ENCODE measurements around the gene FAM234B. TPM values are rescaled to one million over a fixed set of nuclear protein-coding genes. Genes with fewer than 3 reads are reported as not detected.
"Not testable (repeated sequence)": the region's sequence is repeated elsewhere in the genome, so short reads cannot be mapped to it uniquely, and the experiment has no call there.

FAM234B gene
- total RNA-seq, 1 experiment from 2014 or later = 25.9 TPM

DNA sequence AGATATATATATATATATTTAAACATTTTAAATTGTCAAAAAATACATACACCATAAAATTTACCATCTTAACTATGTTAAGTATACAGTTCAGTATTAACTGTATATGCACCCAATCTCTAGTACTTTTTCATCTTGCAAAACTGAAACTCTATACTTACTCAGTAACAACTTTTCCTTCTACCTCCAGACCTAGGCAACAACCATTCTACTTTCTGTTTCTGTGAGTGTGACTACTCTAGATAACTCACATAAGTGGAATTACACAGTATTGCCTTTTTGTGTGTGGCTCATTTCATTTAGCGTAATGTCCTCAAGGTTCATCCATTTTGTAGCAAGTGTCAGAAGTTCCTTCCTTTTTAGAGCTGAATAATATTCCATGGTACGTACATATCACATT, 8.2 kb downstream of the FAM234B start:
- TF ChIP-seq, protein P1, sequence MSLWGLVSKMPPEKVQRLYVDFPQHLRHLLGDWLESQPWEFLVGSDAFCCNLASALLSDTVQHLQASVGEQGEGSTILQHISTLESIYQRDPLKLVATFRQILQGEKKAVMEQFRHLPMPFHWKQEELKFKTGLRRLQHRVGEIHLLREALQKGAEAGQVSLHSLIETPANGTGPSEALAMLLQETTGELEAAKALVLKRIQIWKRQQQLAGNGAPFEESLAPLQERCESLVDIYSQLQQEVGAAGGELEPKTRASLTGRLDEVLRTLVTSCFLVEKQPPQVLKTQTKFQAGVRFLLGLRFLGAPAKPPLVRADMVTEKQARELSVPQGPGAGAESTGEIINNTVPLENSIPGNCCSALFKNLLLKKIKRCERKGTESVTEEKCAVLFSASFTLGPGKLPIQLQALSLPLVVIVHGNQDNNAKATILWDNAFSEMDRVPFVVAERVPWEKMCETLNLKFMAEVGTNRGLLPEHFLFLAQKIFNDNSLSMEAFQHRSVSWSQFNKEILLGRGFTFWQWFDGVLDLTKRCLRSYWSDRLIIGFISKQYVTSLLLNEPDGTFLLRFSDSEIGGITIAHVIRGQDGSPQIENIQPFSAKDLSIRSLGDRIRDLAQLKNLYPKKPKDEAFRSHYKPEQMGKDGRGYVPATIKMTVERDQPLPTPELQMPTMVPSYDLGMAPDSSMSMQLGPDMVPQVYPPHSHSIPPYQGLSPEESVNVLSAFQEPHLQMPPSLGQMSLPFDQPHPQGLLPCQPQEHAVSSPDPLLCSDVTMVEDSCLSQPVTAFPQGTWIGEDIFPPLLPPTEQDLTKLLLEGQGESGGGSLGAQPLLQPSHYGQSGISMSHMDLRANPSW (CRISPR knock-in tag; conservative IDR thresholded peaks at IDR 0.05; ENCODE audit: low read depth) = no peak
- TF ChIP-seq, protein P2, sequence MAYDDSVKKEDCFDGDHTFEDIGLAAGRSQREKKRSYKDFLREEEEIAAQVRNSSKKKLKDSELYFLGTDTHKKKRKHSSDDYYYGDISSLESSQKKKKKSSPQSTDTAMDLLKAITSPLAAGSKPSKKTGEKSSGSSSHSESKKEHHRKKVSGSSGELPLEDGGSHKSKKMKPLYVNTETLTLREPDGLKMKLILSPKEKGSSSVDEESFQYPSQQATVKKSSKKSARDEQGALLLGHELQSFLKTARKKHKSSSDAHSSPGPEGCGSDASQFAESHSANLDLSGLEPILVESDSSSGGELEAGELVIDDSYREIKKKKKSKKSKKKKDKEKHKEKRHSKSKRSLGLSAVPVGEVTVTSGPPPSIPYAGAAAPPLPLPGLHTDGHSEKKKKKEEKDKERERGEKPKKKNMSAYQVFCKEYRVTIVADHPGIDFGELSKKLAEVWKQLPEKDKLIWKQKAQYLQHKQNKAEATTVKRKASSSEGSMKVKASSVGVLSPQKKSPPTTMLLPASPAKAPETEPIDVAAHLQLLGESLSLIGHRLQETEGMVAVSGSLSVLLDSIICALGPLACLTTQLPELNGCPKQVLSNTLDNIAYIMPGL (CRISPR knock-in tag; IDR thresholded peaks at IDR 0.05) = no peak
- TF ChIP-seq, protein P3, sequence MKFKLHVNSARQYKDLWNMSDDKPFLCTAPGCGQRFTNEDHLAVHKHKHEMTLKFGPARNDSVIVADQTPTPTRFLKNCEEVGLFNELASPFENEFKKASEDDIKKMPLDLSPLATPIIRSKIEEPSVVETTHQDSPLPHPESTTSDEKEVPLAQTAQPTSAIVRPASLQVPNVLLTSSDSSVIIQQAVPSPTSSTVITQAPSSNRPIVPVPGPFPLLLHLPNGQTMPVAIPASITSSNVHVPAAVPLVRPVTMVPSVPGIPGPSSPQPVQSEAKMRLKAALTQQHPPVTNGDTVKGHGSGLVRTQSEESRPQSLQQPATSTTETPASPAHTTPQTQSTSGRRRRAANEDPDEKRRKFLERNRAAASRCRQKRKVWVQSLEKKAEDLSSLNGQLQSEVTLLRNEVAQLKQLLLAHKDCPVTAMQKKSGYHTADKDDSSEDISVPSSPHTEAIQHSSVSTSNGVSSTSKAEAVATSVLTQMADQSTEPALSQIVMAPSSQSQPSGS (CRISPR knock-in tag; IDR thresholded peaks at IDR 0.05; ENCODE audit: borderline replicate concordance, low read depth) = no peak
- TF ChIP-seq RELA (CRISPR knock-in tag; IDR thresholded peaks at IDR 0.05; ENCODE audit: borderline replicate concordance) = no peak
- TF ChIP-seq, protein P4, sequence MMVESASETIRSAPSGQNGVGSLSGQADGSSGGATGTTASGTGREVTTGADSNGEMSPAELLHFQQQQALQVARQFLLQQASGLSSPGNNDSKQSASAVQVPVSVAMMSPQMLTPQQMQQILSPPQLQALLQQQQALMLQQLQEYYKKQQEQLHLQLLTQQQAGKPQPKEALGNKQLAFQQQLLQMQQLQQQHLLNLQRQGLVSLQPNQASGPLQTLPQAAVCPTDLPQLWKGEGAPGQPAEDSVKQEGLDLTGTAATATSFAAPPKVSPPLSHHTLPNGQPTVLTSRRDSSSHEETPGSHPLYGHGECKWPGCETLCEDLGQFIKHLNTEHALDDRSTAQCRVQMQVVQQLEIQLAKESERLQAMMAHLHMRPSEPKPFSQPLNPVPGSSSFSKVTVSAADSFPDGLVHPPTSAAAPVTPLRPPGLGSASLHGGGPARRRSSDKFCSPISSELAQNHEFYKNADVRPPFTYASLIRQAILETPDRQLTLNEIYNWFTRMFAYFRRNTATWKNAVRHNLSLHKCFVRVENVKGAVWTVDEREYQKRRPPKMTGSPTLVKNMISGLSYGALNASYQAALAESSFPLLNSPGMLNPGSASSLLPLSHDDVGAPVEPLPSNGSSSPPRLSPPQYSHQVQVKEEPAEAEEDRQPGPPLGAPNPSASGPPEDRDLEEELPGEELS (CRISPR knock-in tag; IDR thresholded peaks at IDR 0.05) = no peak
- TF ChIP-seq, protein P5, sequence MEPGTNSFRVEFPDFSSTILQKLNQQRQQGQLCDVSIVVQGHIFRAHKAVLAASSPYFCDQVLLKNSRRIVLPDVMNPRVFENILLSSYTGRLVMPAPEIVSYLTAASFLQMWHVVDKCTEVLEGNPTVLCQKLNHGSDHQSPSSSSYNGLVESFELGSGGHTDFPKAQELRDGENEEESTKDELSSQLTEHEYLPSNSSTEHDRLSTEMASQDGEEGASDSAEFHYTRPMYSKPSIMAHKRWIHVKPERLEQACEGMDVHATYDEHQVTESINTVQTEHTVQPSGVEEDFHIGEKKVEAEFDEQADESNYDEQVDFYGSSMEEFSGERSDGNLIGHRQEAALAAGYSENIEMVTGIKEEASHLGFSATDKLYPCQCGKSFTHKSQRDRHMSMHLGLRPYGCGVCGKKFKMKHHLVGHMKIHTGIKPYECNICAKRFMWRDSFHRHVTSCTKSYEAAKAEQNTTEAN (CRISPR knock-in tag; IDR thresholded peaks at IDR 0.05) = no peak
- no peak for TF ChIP-seq TP53 (CRISPR knock-in tag; IDR thresholded peaks at IDR 0.05)
- TF ChIP-seq CBFB (CRISPR knock-in tag; IDR thresholded peaks at IDR 0.05; ENCODE audit: low read depth) = no peak
- TF ChIP-seq ZNF138 (CRISPR knock-in tag; conservative IDR thresholded peaks at IDR 0.05) = no peak
- TF ChIP-seq, protein P6, sequence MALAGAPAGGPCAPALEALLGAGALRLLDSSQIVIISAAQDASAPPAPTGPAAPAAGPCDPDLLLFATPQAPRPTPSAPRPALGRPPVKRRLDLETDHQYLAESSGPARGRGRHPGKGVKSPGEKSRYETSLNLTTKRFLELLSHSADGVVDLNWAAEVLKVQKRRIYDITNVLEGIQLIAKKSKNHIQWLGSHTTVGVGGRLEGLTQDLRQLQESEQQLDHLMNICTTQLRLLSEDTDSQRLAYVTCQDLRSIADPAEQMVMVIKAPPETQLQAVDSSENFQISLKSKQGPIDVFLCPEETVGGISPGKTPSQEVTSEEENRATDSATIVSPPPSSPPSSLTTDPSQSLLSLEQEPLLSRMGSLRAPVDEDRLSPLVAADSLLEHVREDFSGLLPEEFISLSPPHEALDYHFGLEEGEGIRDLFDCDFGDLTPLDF (CRISPR knock-in tag; IDR thresholded peaks at IDR 0.05) = no peak
- TF ChIP-seq, protein P7, sequence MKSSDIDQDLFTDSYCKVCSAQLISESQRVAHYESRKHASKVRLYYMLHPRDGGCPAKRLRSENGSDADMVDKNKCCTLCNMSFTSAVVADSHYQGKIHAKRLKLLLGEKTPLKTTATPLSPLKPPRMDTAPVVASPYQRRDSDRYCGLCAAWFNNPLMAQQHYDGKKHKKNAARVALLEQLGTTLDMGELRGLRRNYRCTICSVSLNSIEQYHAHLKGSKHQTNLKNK (CRISPR knock-in tag; IDR thresholded peaks at IDR 0.05) = no peak
- Mint-ChIP-seq H3K27ac (no peak overlapping the region), H3K9me3 (peaks cover 32% of the 10 kb centered on the region), H3K4me1 (peaks cover 27% of the 10 kb centered on the region), H3K4me3 (no peak overlapping the region), H3K27me3 (ENCODE audit: low read depth) (no peaks in the 10 kb centered on the region; the same call in 1 of the 2 replicates), H3K36me3 (peaks cover 46% of the 10 kb centered on the region)
- DNase-seq (ENCODE audit: low spot score) (no peak), ATAC-seq (no peak)
- CTCF ChIA-PET = interaction anchor here (1.2 kb wide), 1 partner anchor 27 kb away, joined by 5 read pairs; no protein-coding TSS in a partner anchor
- POLR2A ChIA-PET = no interaction called here

DNA sequence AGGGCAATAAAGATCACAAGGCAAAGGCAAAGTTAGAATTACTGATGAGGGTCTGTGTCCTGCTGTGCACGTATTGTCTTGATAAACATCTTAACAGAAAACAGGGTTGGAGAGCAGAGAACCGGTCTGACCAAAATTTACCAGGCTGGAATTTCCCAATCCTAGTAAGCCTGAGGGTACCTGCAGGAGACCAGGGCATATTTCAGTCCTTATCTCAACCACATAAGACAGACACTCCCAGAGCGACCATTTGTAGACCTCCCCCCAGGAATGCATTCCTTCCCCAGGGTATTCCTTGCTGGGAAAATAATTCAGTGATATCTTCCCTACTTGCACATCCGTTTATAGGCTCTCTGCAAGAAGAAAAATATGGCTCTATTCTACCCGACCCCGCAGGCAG, 9.4 kb downstream of the FAM234B start:
- POLR2A ChIA-PET; H3K27ac Mint-ChIP-seq; CTCF ChIA-PET; ATAC-seq; H3K4me3 Mint-ChIP-seq; H3K27me3 Mint-ChIP-seq (ENCODE audit: low read depth): not testable (repeated sequence)
- peaks cover 54% of the 10 kb centered on the region for H3K36me3 Mint-ChIP-seq
- TF ChIP-seq TEAD1 (CRISPR knock-in tag; IDR thresholded peaks at IDR 0.05) = peak; percentile 43; the same call in 1 of the 2 replicates
- TF ChIP-seq, protein P8, sequence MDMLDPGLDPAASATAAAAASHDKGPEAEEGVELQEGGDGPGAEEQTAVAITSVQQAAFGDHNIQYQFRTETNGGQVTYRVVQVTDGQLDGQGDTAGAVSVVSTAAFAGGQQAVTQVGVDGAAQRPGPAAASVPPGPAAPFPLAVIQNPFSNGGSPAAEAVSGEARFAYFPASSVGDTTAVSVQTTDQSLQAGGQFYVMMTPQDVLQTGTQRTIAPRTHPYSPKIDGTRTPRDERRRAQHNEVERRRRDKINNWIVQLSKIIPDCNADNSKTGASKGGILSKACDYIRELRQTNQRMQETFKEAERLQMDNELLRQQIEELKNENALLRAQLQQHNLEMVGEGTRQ (CRISPR knock-in tag; IDR thresholded peaks at IDR 0.05) = 0 out of 2 replicates have a peak, but pooled peaks have one; percentile 35
- H3K4me1 Mint-ChIP-seq = peaks cover 27% of the 10 kb centered on the region
- DNase-seq (ENCODE audit: low spot score) = peak; percentile 36
- peaks cover 32% of the 10 kb centered on the region for H3K9me3 Mint-ChIP-seq

Data from WTC11 (cell line).